Anterior cingulate cortex (tissue), 58 donors: ENCODE measurements around the gene BRD9.
"Not testable (repeated sequence)": the region's sequence is repeated elsewhere in the genome, so short reads cannot be mapped to it uniquely, and the experiment has no call there.

ENCODE experiments used
- DNase-seq, 58 donors: peaks; one replicate each; lab custom pipeline; 2025; lab: John Stamatoyannopoulos, UW

The BRD9 gene

GRCh38 chr5:892394-893136 is at the start of gene BRD9, which contains the start of gene TRIP13:
Gene BRD9 (minus strand): TSS chr5:892801. CDS start chr5:892657, 144 bp downstream.
Gene TRIP13 (plus strand): TSS chr5:892884. CDS start chr5:892999, 115 bp downstream.
- DNase-seq: peak in 57 of 58 donors; percentile 41 to 87 (median 75)

DNA sequence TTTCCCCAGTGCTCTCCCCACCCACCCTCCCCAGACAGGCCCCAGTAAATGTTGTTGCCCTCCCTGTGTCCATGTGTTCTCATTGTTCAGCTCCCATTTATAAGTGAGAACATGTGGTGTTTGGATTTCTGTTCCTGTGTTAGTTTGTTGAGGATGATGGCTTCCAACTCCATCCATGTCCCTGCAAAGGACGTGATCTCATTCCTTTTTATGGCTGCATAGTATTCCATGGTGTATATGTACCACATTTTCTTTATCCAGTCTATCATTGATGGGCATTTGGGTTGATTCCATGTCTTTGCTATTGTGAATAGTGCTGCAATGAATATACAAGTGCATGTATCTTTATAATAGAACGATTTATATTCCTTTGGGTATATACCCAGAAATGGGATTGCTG is 48.1 kb upstream of the BRD9 start:
- not testable (repeated sequence) for DNase-seq

- DNase-seq: no peak
Observed at GRCh38 chr5:939368-939767, 46.8 kb upstream of the BRD9 start.

DNA sequence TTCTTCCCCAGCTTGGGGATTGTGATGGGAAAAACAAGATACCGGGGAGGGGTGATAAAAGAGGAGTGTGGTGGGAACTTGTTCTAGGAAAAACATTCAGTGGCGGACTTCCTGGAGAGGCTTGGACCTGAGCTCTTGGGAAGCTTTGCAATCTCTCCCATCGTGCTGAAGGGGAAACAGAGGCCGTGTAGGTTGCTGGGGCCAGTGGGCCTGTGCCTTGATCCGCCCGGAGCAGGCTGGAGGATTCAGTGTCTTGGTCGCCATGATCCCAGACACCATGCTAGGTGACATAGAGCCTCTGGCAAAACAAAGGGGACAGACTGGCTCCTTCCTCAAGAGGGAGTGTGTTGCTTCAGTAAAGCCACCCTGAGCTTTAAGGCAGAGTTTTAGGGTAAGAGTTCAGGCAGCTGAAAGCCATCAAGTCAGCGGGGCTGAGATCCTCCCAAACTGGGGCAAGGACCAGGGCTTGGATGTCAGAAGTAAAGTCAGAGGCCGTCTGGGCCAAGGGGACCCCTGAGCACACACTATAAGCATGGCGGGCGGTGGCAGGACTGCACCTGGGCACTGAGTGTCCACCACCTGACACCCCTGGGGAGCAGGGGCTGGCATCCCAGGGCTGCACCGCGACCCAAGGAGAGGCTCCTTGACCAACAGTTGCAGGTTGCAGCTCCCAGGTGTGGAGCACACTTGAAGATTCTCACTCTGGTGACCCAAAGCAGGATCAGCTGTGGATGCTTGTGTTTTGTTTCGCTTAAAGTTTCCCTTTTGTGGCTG is 44.7 kb upstream of the BRD9 start:
- no peak for DNase-seq

GRCh38 chr5:936149-937144 is 43.8 kb upstream of the BRD9 start:
- no peak for DNase-seq

GRCh38 chr5:935510-936084 is 43.0 kb upstream of the BRD9 start:
- no peak for DNase-seq

DNA sequence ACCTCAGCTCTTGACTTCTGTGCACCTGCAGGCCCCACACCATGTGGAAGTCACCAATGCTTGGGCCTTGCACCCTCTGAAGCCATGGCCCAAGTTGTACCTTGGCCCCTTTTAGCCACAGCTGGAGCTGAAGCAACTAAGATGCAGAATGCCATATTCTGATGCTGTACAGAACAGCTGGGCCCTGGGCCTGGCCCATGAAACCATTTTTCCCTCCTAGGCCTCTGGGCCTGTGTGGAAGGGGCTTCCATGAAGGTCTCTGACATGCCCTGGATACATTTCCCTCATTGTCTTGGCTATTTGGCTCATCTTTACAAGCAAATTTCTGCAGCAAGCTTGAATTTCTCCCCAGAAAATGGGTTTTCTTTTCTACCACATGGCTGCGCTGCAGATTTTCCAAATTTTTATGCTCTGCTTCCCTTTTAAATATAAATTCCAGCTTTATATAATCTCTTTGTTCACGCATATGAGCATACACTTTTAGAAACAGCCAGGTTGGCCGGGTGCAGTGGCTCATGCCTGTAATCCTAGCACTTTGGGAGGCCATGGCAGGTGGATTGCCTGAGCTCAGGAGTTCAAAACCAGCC is 41.9 kb upstream of the BRD9 start:
- not testable (repeated sequence) for DNase-seq

DNA sequence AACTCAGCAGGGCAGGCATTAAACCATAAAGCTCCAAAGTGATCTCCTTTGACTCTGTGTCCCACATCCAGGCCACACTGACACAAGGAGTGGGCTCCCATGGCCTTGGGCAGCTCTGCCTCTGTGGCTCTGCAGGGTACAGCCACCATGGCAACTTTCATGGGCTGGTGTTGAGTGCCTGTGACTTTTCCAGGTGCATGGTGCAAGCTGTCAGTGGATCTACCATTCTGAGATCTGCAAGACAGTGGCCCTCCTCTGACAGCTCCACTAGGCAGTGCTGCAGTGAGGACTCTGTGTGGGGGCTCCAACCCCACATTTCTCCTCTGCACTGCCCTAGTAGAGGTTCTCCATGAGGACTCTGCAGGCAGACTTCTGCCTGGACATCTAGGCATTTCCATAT is 41.4 kb upstream of the BRD9 start:
- DNase-seq: not testable (repeated sequence)

DNA sequence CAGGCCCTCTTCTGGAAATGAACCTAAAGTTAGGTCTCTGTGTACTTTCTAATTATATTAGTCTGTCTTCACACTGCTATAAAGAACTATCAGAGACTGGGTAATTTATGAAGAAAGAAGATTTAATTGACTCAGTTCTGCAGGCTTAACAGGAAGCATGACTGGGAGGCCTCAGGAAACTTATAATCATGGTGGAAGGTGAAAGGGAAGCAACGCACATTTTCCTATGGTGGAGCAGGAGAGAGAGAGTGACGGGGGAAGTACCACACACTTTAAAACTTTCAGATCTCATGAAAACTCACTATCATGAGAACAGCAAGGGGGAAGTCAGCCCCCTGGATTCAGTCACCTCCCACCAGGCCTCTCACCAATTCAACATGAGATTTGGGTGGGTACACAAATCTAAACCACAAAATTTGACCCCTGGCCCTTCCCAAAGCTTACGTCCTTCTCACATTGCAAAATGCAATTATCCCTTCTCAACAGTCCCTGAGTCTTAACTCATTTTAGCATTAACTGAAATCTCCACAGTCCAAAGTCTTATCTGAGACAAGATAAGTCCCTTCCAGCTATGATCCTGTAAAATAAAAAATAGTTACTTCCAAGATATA is 40.8 kb upstream of the BRD9 start:
- DNase-seq: no peak

GRCh38 chr5:932628-933250 is 40.1 kb upstream of the BRD9 start:
- DNase-seq: no peak

GRCh38 chr5:932151-932627 is 39.6 kb upstream of the BRD9 start:
- DNase-seq: no peak

- no peak for DNase-seq
Observed at GRCh38 chr5:931570-932145, 39.1 kb upstream of the BRD9 start.

DNA sequence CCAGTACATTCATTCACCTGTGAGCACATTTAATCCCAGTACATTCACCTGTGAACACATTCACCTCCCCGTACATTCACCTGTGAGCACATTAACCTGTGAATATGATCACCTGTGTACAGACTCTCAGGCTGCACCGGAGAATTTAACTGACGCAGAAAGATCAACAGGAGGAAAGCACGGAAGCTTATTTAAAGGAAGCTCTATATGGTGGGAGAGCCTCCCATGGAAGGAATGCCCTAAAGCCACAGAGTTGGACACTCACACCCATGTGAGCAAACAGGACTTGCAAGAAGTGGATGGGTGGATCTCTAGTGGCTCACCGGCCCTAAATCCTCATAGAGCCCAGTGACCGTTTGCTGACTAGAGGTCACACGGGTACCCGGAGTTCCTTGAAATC is 38.3 kb upstream of the BRD9 start:
- DNase-seq: no peak

DNA sequence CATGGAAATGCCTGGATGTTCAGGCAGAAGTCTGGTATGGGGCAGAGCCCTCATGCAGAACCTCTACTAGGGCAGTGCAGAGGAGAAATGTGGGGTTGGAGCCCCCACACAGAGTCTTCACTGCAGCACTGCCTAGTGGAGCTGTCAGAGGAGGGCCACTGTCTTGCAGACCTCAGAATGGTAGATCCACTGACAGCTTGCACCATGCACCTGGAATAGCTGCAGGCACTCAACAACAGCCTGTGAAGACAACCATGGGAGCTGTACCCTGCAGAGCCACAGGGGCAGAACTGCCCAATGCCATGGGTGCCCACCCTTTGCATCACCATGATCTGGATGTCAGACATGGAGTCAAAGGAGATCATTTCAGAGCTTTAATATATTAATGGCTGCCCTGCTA is 37.0 kb upstream of the BRD9 start:
- DNase-seq: no peak

GRCh38 chr5:929182-929581 is 36.6 kb upstream of the BRD9 start:
- DNase-seq: not testable (repeated sequence)

GRCh38 chr5:927172-928015 is 34.8 kb upstream of the BRD9 start:
- no peak for DNase-seq

DNA sequence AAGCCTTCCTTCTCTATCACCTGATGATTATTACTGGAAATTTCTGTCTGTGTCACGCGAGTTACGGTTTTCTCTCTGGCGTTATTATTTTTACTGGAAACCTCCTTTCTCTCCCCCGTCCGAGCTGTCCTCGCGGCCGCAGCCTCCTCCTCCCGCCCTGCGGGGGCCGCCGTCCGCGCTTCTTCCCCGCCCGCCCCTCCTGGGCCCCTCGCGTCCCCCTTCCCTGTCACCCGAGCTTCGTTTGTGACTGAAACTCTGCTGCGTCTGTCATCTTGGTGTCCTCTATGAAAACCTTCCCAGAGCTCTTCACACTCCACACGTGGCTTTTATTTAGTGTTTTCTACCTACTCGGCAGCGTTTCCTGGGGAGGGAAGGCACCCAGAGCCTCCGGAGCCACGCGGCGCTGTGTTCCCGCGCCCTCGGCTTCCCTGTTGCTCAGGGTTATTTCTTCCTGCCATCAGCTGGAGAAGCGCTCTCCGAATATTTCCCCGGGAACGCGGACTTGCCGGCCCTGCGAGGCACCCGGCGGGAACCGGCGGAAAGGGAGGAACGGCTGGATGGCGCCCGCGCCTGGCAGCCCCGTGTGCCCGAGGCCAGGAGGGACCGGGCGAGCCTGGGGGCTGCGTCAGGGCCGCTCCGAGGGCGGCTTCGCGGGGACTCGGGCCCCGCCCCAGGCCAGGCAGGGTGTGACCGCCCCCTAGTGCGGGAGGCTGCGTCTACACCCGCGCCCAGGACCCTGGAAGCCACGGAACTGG is 34.0 kb upstream of the BRD9 start:
- DNase-seq: no peak
